K562 (cell line): ENCODE results near the gene HOXB6. TPM values are rescaled to one million over a fixed set of nuclear protein-coding genes. Genes with fewer than 3 reads are reported as not detected.

Experiments
- ATAC-seq: fragments of 200-7000 bp; cut with Tn5 transposase; 3 replicates; pipeline ENCODE4 v1.9.1; 2020; ENCODE audit warnings: moderate library complexity
- BruUV-seq: library from RNA; stranded (reverse); fragments of 400-500 nt; replicated peaks from 2 replicates; lab custom pipeline; 2021; lab: Mats Ljungman, UMichigan
- CTCF ChIA-PET: fragments of 300-600 bp; formaldehyde crosslinking; extraction: SDS; loops from one replicate; lab custom pipeline; 2021; ENCODE audit warnings: low intra/inter-chr PET ratio; lab: Yijun Ruan, JAX
- POLR2A ChIA-PET: fragments of 300-600, 350-650 bp; sonication (Branson Sonifier 250); formaldehyde crosslinking; extraction: SDS; loops from one replicate; lab custom pipeline; 2021; ENCODE audit warnings: antibody characterized with exemption, inconsistent platforms; lab: Yijun Ruan, JAX
- DNase-seq, 4 experiments: peaks; one replicate each; pipeline versions ENCODE4 v3.0.0 to v3.0.0-alpha.2; 2011 to 2018; ENCODE audit warnings: low spot score in 3 of 4, mixed read lengths in 3 of 4; ENCODE audit errors: extremely low read depth in 1 of 4
- FAIRE-seq: peaks from 2 replicates; lab custom pipeline; 2011; peaks lifted over from hg19 to GRCh38; lab: Jason Lieb, UNC
- H2AFZ ChIP-seq: 2 replicates; pipeline ENCODE4 v1.6.0; 2011; ENCODE audit warnings: low read depth, low read length, control low read depth, inconsistent platforms
- H3K27ac ChIP-seq: fragments of 200-600 bp; 3 replicates; pipeline ENCODE4 v1.8.0; 2011; ENCODE audit warnings: low read depth, mild to moderate bottlenecking, control low read depth, inconsistent platforms, low read length, moderate library complexity, mixed read lengths; ENCODE audit errors: extremely low read depth
- H3K27me3 ChIP-seq, 2 experiments: fragments of 300-600 bp in 1 of 2; 2 replicates in 1 of 2; 3 replicates in 1 of 2; pipeline versions ENCODE4 v1.6.0 to v1.8.0; 2011; ENCODE audit warnings: inconsistent platforms in 2 of 2, low read length in 2 of 2, mild to moderate bottlenecking in 1 of 2, mixed read lengths in 1 of 2, moderate library complexity in 1 of 2; ENCODE audit not compliant: control insufficient read depth in 2 of 2, insufficient read depth in 2 of 2
- H3K36me3 ChIP-seq: fragments of 300-600 bp; 3 replicates; pipeline ENCODE4 v1.8.0; 2011; ENCODE audit warnings: mild to moderate bottlenecking, low read length, inconsistent platforms; ENCODE audit not compliant: control insufficient read depth, insufficient read depth
- H3K4me1 ChIP-seq, 2 experiments: fragments of 200-600 bp in 1 of 2; replicated peaks in 1 of 2; 2 replicates in 1 of 2; 3 replicates in 1 of 2; pipeline versions ENCODE4 v1.5.1 to v1.8.0; 2011; ENCODE audit warnings: inconsistent platforms in 2 of 2, low read length in 2 of 2, mild to moderate bottlenecking in 1 of 2, mixed read lengths in 1 of 2, moderate library complexity in 1 of 2; ENCODE audit not compliant: control insufficient read depth in 2 of 2, insufficient read depth in 2 of 2
- H3K4me2 ChIP-seq: 2 replicates; pipeline ENCODE4 v1.6.1; 2011; ENCODE audit warnings: low read length, control low read depth, inconsistent platforms, mixed read lengths; ENCODE audit not compliant: insufficient read depth
- H3K4me3 ChIP-seq: fragments of 200-600 bp; sonication (generic), shearing (Covaris generic); 2 replicates; pipeline ENCODE4 v1.5.1; 2016; ENCODE audit warnings: control low read depth, inconsistent platforms
- H3K79me2 ChIP-seq: fragments of 200-600 bp; 3 replicates; pipeline ENCODE4 v1.8.0; 2011; ENCODE audit warnings: low read length, inconsistent platforms; ENCODE audit not compliant: control insufficient read depth, insufficient read depth
- H3K9ac ChIP-seq, 2 experiments: 2 replicates each; pipeline versions ENCODE4 v1.6.0 to v1.6.1; 2011; ENCODE audit warnings: low read depth in 2 of 2, low read length in 2 of 2, control low read depth in 1 of 2, inconsistent platforms in 1 of 2, mild to moderate bottlenecking in 1 of 2, mixed read lengths in 1 of 2; ENCODE audit not compliant: insufficient read depth in 1 of 2
- H3K9me1 ChIP-seq: one replicate; pipeline ENCODE4 v1.6.0; 2011; ENCODE audit warnings: inconsistent platforms, mild to moderate bottlenecking, low read length, moderate library complexity; ENCODE audit not compliant: control insufficient read depth, insufficient read depth
- H3K9me3 ChIP-seq: replicated peaks from 2 replicates; pipeline ENCODE4 v1.5.1; 2011; ENCODE audit warnings: low read depth, low read length, inconsistent platforms; ENCODE audit not compliant: control insufficient read depth, insufficient read depth
- H4K20me1 ChIP-seq: replicated peaks from 2 replicates; pipeline ENCODE4 v1.6.1; 2011; ENCODE audit warnings: low read length, inconsistent platforms, mixed read lengths; ENCODE audit not compliant: control insufficient read depth, insufficient read depth
- ATF6 ChIP-seq: sonication (generic); formaldehyde crosslinking; IDR thresholded peaks from 2 replicates; pipeline ENCODE4 v1.4.0; 2020; ENCODE audit warnings: mild to moderate bottlenecking, missing genetic modification reagents
- POLR2G ChIP-seq: fragments of 200-400 bp; formaldehyde crosslinking; IDR thresholded peaks from 2 replicates; pipeline ENCODE4 v1.6.1; 2017; ENCODE audit warnings: low read depth, mild to moderate bottlenecking, antibody characterized with exemption, low read length, moderate library complexity
- WGBS: fragments of 100-300 bp; shearing (Covaris generic); methylation state at CpG from one replicate; pipeline ENCODE4 v1.1.6; 2016; ENCODE audit warnings: low coverage, mixed read lengths; ENCODE audit not compliant: insufficient coverage; ENCODE audit errors: missing lambda C conversion rate; 5-methylcytosine and 5-hydroxymethylcytosine counted together
- in situ Hi-C: fragments of 300-500 bp; cut with MboI; formaldehyde crosslinking; loops from 4 replicates; pipeline ENCODE4 v1.15.0; 2018; ENCODE audit warnings: inconsistent platforms, mixed read lengths
- intact Hi-C: fragments of 100-400 bp; cut with micrococcal nuclease; formaldehyde crosslinking; loops from 2 replicates; pipeline ENCODE4 v1.14.2; 2022
- polyA plus RNA-seq, 8 experiments: library from polyadenylated mRNA; depleted of rRNA in 4 of 8; stranded (reverse) in 5 of 8; unstranded in 3 of 8; fragments of >200 nt; fragmentation: Nextera tagmentation in 2 of 8; fragmentation: Illumina TruSeq in 1 of 8; extraction: Ambion mirVana in 2 of 8; extraction: Trizol in 1 of 8; gene quantifications; 2 replicates each; pipeline versions ENCODE4 v1.2.1 to v1.2.3, GENCODE V29; 2011 to 2014; ENCODE audit warnings: inconsistent platforms in 1 of 8, missing spikeins in 1 of 8
- total RNA-seq, 7 experiments: library from RNA; depleted of rRNA in 6 of 7; stranded (reverse); fragments of >200 nt in 6 of 7; fragmentation: Illumina TruSeq in 2 of 7; extraction: Trizol in 2 of 7; gene quantifications; 2 replicates each; pipeline versions ENCODE4 v1.2.1 to v1.2.3, GENCODE V29; 2011 to 2021; ENCODE audit warnings: low replicate concordance in 1 of 7

HOXB6 gene
- total and polyA plus RNA-seq, 9 of the 15 experiments (the other 6 are each of a cell fraction or from before 2014, with no cell fraction given): 1.2 to 14.8 (median 4.9) TPM

DNA sequence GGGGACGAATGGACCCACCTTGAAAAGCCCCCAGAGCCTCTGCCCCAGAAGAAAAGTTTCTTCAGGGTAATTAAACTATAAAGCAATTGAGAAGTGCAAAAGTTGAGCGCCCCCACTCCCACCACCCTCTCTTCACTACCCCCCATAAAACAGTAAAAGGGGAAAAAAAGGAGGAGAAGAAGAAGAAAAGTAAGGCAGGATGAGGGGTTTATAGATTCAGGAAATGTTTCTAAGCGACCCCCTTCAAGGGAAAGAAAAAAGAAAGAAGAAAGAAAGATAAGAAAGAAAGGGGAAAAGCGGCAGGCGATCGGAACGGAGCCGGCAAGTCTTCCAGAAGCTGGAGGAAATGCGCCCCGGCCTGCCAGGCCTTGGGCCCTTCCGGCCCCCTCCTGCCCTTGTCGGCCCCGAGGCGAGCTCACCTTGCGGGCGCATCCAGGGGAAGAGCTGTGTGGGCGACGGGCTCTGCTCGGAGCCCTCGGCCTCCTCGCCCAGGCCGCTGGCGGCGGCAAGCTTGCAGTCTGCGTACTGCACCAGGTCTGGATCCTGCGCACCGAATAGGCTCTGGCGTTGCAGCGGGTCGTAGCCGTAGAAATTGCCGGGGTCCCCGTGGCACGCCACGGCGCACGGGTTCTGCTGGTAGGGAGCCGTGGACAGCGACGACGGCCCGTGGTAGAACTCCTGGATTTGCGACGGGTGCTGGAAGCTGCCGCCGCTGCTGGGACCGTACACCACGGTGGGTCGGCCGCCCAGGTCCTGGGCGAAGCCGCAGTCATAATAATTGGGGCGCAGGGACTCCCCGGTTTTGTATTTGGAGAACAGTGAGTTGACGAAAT, 9.3 kb upstream of the HOXB6 start:
- H3K4me1 ChIP-seq: peaks cover 18 to 51% of the 10 kb centered on the region in 2 experiments
- 95% methylated on average over 34 of the region's 55 CpGs for WGBS
- no peak overlapping the region for H3K4me3 ChIP-seq
- H3K79me2 ChIP-seq: peaks cover 41% of the 10 kb centered on the region
- no peaks in the 10 kb centered on the region for H3K9me1 ChIP-seq
- CTCF ChIA-PET: interaction anchor here (0.6 kb wide), 1 partner anchor 601 kb away, joined by 3 read pairs; no protein-coding TSS in a partner anchor
- DNase-seq: no peak
- no peak overlapping the region for H3K27ac ChIP-seq
- no peaks in the 10 kb centered on the region for H3K27me3 ChIP-seq
- BruUV-seq: no TSS peak
- peaks cover 8% of the 10 kb centered on the region; the same call in 1 of the 3 replicates for H3K36me3 ChIP-seq
- H4K20me1 ChIP-seq: no peaks in the 10 kb centered on the region
- no peak overlapping the region for H3K4me2 ChIP-seq
- POLR2A ChIA-PET: interaction anchor here (0.8 to 0.9 kb wide), 2 partner anchors 10 to 12 kb away, joined by 3 to 4 read pairs; partner anchors contain the start of genes HOXB6 and HOXB9
- TF ChIP-seq POLR2G (peak; percentile 57), ATF6 (CRISPR knock-in tag) (no peak)
- no peaks in the 10 kb centered on the region for H3K9me3 ChIP-seq
- ATAC-seq: no peak
- H2AFZ ChIP-seq: no peak overlapping the region
- intact Hi-C loops (no loop called here), in situ Hi-C loops (no loop called here)
- no peak for FAIRE-seq
- H3K9ac ChIP-seq: no peak overlapping the region
